ENCODE results near the gene SLPI. TPM values are rescaled to one million over a fixed set of nuclear protein-coding genes. Genes with fewer than 3 reads are reported as not detected.

Gene SLPI
- total and polyA plus RNA-seq, 10 of the 15 experiments (the other 5 are each of a cell fraction or from before 2014, with no cell fraction given) = 0.56 to 1.4 TPM; not detected in 8

GRCh38 chr20:45283551-45284057, 29.2 kb upstream of the SLPI start (continued):
- TF ChIP-seq CUX1 (IDR thresholded peaks at IDR 0.05; ENCODE audit: insufficient replicate concordance, low read depth, low read length) = no peak
- TF ChIP-seq KLF5 (IDR thresholded peaks at IDR 0.05; ENCODE audit: partially characterized antibody) = no peak
- TF ChIP-seq NBN (IDR thresholded peaks at IDR 0.05) = no peak

GRCh38 chr20:45282700-45283550, 28.6 kb upstream of the SLPI start:
- Histone ChIP-seq H3K27ac (ENCODE audit: control insufficient read depth, insufficient read depth) (no peak overlapping the region), H2AFZ (ENCODE audit: control insufficient read depth, low read depth, low read length) (no peak overlapping the region), H3K79me2 (ENCODE audit: control insufficient read depth, insufficient read depth, low read length) (no peaks in the 10 kb centered on the region), H3K9me3 (replicated peaks; ENCODE audit: control insufficient read depth, insufficient read depth, low read length) (no peaks in the 10 kb centered on the region), H3K4me1 (ENCODE audit: control insufficient read depth, insufficient read depth, low read length) (no peaks in the 10 kb centered on the region), H3K36me3 (ENCODE audit: control insufficient read depth in 2 of 2, insufficient read depth in 2 of 2, low read length in 1 of 2) (no peaks in the 10 kb centered on the region), H3K27me3 (replicated peaks in 1 of 2; ENCODE audit: control insufficient read depth in 2 of 2, insufficient read depth in 2 of 2, low read length in 1 of 2) (peaks cover 2% of the 10 kb centered on the region in 2 experiments; a peak in 3 of 4 replicates), H3K4me3 (no peak overlapping the region), H3K4me2 (ENCODE audit: control insufficient read depth, insufficient read depth) (no peak overlapping the region), H3K9ac (ENCODE audit: control insufficient read depth, insufficient read depth, low read length) (no peak overlapping the region), H4K20me1 (ENCODE audit: control insufficient read depth, insufficient read depth) (no peaks in the 10 kb centered on the region)
- no TSS peak for BruUV-seq (replicated peaks)
- POLR2A ChIA-PET = no interaction called here
- WGBS (ENCODE audit: insufficient coverage, insufficient replicate concordance, low lambda C conversion rate, missing lambda C conversion rate) = 3% methylated on average over 7 of the region's 7 CpGs
- ATAC-seq = no peak
- RAD21 ChIA-PET (ENCODE audit: unreplicated experiment) = no interaction called here
- DNase-seq (ENCODE audit: low read depth, low spot score) = no peak
- intact Hi-C loops (cut with micrococcal nuclease; ENCODE audit: unreplicated experiment) = no loop called here
- SMC1A ChIA-PET (ENCODE audit: uncharacterized antibody, unreplicated experiment) = no interaction called here
- in situ Hi-C loops (cut with MboI) = no loop called here
- FAIRE-seq = no peak
- CTCF ChIA-PET = interaction anchor here (0.9 to 1.7 kb wide), 3 partner anchors 11 to 38 kb away, joined by 3 to 4 read pairs (median 4); no protein-coding TSS in a partner anchor
- TF ChIP-seq KAT2A (conservative IDR thresholded peaks at IDR 0.05; ENCODE audit: control insufficient read depth, low read depth, low read length) = no peak
- no peak for TF ChIP-seq SIX5 (IDR thresholded peaks at IDR 0.05; ENCODE audit: low read depth, low read length, severe bottlenecking)
- TF ChIP-seq MTA2 (IDR thresholded peaks at IDR 0.05; ENCODE audit: low read depth) = no peak
- no peak for TF ChIP-seq SKIL (IDR thresholded peaks at IDR 0.05; ENCODE audit: low read depth, poor library complexity, severe bottlenecking)
- TF ChIP-seq KDM1A (IDR thresholded peaks at IDR 0.05; ENCODE audit: borderline replicate concordance) = no peak
- no peak for TF ChIP-seq BCL3 (IDR thresholded peaks at IDR 0.05; ENCODE audit: borderline replicate concordance, insufficient read depth, low read depth, low read length, poor library complexity, severe bottlenecking)
- no peak for TF ChIP-seq RAD51 (IDR thresholded peaks at IDR 0.05)
- no peak for TF ChIP-seq MTA3 (IDR thresholded peaks at IDR 0.05; ENCODE audit: borderline replicate concordance, low read length)
